K562 (cell line): ENCODE results near the gene RBPMS2. TPM values are rescaled to one million over a fixed set of nuclear protein-coding genes. Genes with fewer than 3 reads are reported as not detected.

Source experiments
- ATAC-seq: fragments of 200-7000 bp; cut with Tn5 transposase; 3 replicates; pipeline ENCODE4 v1.9.1; 2020; ENCODE audit warnings: moderate library complexity
- BruUV-seq: library from RNA; stranded (reverse); fragments of 400-500 nt; replicated peaks from 2 replicates; lab custom pipeline; 2021; lab: Mats Ljungman, UMichigan
- CTCF ChIA-PET: fragments of 300-600 bp; formaldehyde crosslinking; extraction: SDS; loops from one replicate; lab custom pipeline; 2021; ENCODE audit warnings: low intra/inter-chr PET ratio; lab: Yijun Ruan, JAX
- POLR2A ChIA-PET: fragments of 300-600, 350-650 bp; sonication (Branson Sonifier 250); formaldehyde crosslinking; extraction: SDS; loops from one replicate; lab custom pipeline; 2021; ENCODE audit warnings: antibody characterized with exemption, inconsistent platforms; lab: Yijun Ruan, JAX
- DNase-seq, 4 experiments: peaks; one replicate each; pipeline versions ENCODE4 v3.0.0 to v3.0.0-alpha.2; 2011 to 2018; ENCODE audit warnings: low spot score in 3 of 4, mixed read lengths in 3 of 4; ENCODE audit errors: extremely low read depth in 1 of 4
- FAIRE-seq: peaks from 2 replicates; lab custom pipeline; 2011; peaks lifted over from hg19 to GRCh38; lab: Jason Lieb, UNC
- H2AFZ ChIP-seq: 2 replicates; pipeline ENCODE4 v1.6.0; 2011; ENCODE audit warnings: low read depth, low read length, control low read depth, inconsistent platforms
- H3K27ac ChIP-seq: fragments of 200-600 bp; 3 replicates; pipeline ENCODE4 v1.8.0; 2011; ENCODE audit warnings: low read depth, mild to moderate bottlenecking, control low read depth, inconsistent platforms, low read length, moderate library complexity, mixed read lengths; ENCODE audit errors: extremely low read depth
- H3K27me3 ChIP-seq, 2 experiments: fragments of 300-600 bp in 1 of 2; 2 replicates in 1 of 2; 3 replicates in 1 of 2; pipeline versions ENCODE4 v1.6.0 to v1.8.0; 2011; ENCODE audit warnings: inconsistent platforms in 2 of 2, low read length in 2 of 2, mild to moderate bottlenecking in 1 of 2, mixed read lengths in 1 of 2, moderate library complexity in 1 of 2; ENCODE audit not compliant: control insufficient read depth in 2 of 2, insufficient read depth in 2 of 2
- H3K36me3 ChIP-seq: fragments of 300-600 bp; 3 replicates; pipeline ENCODE4 v1.8.0; 2011; ENCODE audit warnings: mild to moderate bottlenecking, low read length, inconsistent platforms; ENCODE audit not compliant: control insufficient read depth, insufficient read depth
- H3K4me1 ChIP-seq, 2 experiments: fragments of 200-600 bp in 1 of 2; replicated peaks in 1 of 2; 2 replicates in 1 of 2; 3 replicates in 1 of 2; pipeline versions ENCODE4 v1.5.1 to v1.8.0; 2011; ENCODE audit warnings: inconsistent platforms in 2 of 2, low read length in 2 of 2, mild to moderate bottlenecking in 1 of 2, mixed read lengths in 1 of 2, moderate library complexity in 1 of 2; ENCODE audit not compliant: control insufficient read depth in 2 of 2, insufficient read depth in 2 of 2
- H3K4me2 ChIP-seq: 2 replicates; pipeline ENCODE4 v1.6.1; 2011; ENCODE audit warnings: low read length, control low read depth, inconsistent platforms, mixed read lengths; ENCODE audit not compliant: insufficient read depth
- H3K4me3 ChIP-seq: fragments of 200-600 bp; sonication (generic), shearing (Covaris generic); 2 replicates; pipeline ENCODE4 v1.5.1; 2016; ENCODE audit warnings: control low read depth, inconsistent platforms
- H3K79me2 ChIP-seq: fragments of 200-600 bp; 3 replicates; pipeline ENCODE4 v1.8.0; 2011; ENCODE audit warnings: low read length, inconsistent platforms; ENCODE audit not compliant: control insufficient read depth, insufficient read depth
- H3K9ac ChIP-seq, 2 experiments: 2 replicates each; pipeline versions ENCODE4 v1.6.0 to v1.6.1; 2011; ENCODE audit warnings: low read depth in 2 of 2, low read length in 2 of 2, control low read depth in 1 of 2, inconsistent platforms in 1 of 2, mild to moderate bottlenecking in 1 of 2, mixed read lengths in 1 of 2; ENCODE audit not compliant: insufficient read depth in 1 of 2
- H3K9me1 ChIP-seq: one replicate; pipeline ENCODE4 v1.6.0; 2011; ENCODE audit warnings: inconsistent platforms, mild to moderate bottlenecking, low read length, moderate library complexity; ENCODE audit not compliant: control insufficient read depth, insufficient read depth
- H3K9me3 ChIP-seq: replicated peaks from 2 replicates; pipeline ENCODE4 v1.5.1; 2011; ENCODE audit warnings: low read depth, low read length, inconsistent platforms; ENCODE audit not compliant: control insufficient read depth, insufficient read depth
- H4K20me1 ChIP-seq: replicated peaks from 2 replicates; pipeline ENCODE4 v1.6.1; 2011; ENCODE audit warnings: low read length, inconsistent platforms, mixed read lengths; ENCODE audit not compliant: control insufficient read depth, insufficient read depth
- ARID2 ChIP-seq: fragments of 450-650 bp; IDR thresholded peaks from 2 replicates; pipeline ENCODE4 v1.6.1; 2017; ENCODE audit warnings: antibody characterized with exemption, mild to moderate bottlenecking
- BRD9 ChIP-seq: fragments of 450-650 bp; IDR thresholded peaks from 2 replicates; pipeline ENCODE4 v1.6.1; 2018; ENCODE audit warnings: low read depth; ENCODE audit not compliant: partially characterized antibody
- DIDO1 ChIP-seq: fragments of 450-650 bp; IDR thresholded peaks from 2 replicates; pipeline ENCODE4 v1.6.1; 2016; ENCODE audit warnings: low read depth, missing biosample characterization, missing genetic modification characterization
- MYBL2 ChIP-seq, 2 experiments: fragments of 450-650 bp in 1 of 2; sonication (generic) in 1 of 2; formaldehyde crosslinking in 1 of 2; IDR thresholded peaks; 2 replicates each; pipeline versions ENCODE4 v1.6.1 to v1.8.1; 2017 to 2022; ENCODE audit warnings: borderline replicate concordance in 1 of 2, inconsistent platforms in 1 of 2, low read depth in 1 of 2, mild to moderate bottlenecking in 1 of 2, missing genetic modification reagents in 1 of 2, moderate library complexity in 1 of 2
- NONO ChIP-seq, 2 experiments: fragments of 200-400 bp in 1 of 2; fragments of 450-650 bp in 1 of 2; formaldehyde crosslinking in 1 of 2; IDR thresholded peaks; 2 replicates each; pipeline ENCODE4 v1.6.1; 2017; ENCODE audit warnings: low read depth in 2 of 2, mild to moderate bottlenecking in 2 of 2, moderate library complexity in 2 of 2, low read length in 1 of 2
- NR2C1 ChIP-seq, 2 experiments: fragments of 450-650 bp; IDR thresholded peaks; 2 replicates each; pipeline ENCODE4 v1.6.1; 2017; ENCODE audit warnings: mild to moderate bottlenecking in 2 of 2, antibody characterized with exemption in 1 of 2, inconsistent platforms in 1 of 2, missing compliant biosample characterization in 1 of 2, missing genetic modification characterization in 1 of 2
- STAT5B ChIP-seq: fragments of 250-450 bp; sonication (Bioruptor Pico); IDR thresholded peaks from 2 replicates; pipeline ENCODE4 v1.8.0; 2021; ENCODE audit warnings: mild to moderate bottlenecking, inconsistent platforms
- ZNF445 ChIP-seq: fragments of 250-450 bp; sonication (Bioruptor Pico); IDR thresholded peaks from 2 replicates; pipeline ENCODE4 v1.4.0; 2020; ENCODE audit warnings: low read depth, mild to moderate bottlenecking, moderate library complexity
- WGBS: fragments of 100-300 bp; shearing (Covaris generic); methylation state at CpG from one replicate; pipeline ENCODE4 v1.1.6; 2016; ENCODE audit warnings: low coverage, mixed read lengths; ENCODE audit not compliant: insufficient coverage; ENCODE audit errors: missing lambda C conversion rate; 5-methylcytosine and 5-hydroxymethylcytosine counted together
- in situ Hi-C: fragments of 300-500 bp; cut with MboI; formaldehyde crosslinking; loops from 4 replicates; pipeline ENCODE4 v1.15.0; 2018; ENCODE audit warnings: inconsistent platforms, mixed read lengths
- intact Hi-C: fragments of 100-400 bp; cut with micrococcal nuclease; formaldehyde crosslinking; loops from 2 replicates; pipeline ENCODE4 v1.14.2; 2022
- polyA plus RNA-seq, 8 experiments: library from polyadenylated mRNA; depleted of rRNA in 4 of 8; stranded (reverse) in 5 of 8; unstranded in 3 of 8; fragments of >200 nt; fragmentation: Nextera tagmentation in 2 of 8; fragmentation: Illumina TruSeq in 1 of 8; extraction: Ambion mirVana in 2 of 8; extraction: Trizol in 1 of 8; gene quantifications; 2 replicates each; pipeline versions ENCODE4 v1.2.1 to v1.2.3, GENCODE V29; 2011 to 2014; ENCODE audit warnings: inconsistent platforms in 1 of 8, missing spikeins in 1 of 8
- total RNA-seq, 7 experiments: library from RNA; depleted of rRNA in 6 of 7; stranded (reverse); fragments of >200 nt in 6 of 7; fragmentation: Illumina TruSeq in 2 of 7; extraction: Trizol in 2 of 7; gene quantifications; 2 replicates each; pipeline versions ENCODE4 v1.2.1 to v1.2.3, GENCODE V29; 2011 to 2021; ENCODE audit warnings: low replicate concordance in 1 of 7

RBPMS2 gene
- total and polyA plus RNA-seq, 9 of the 15 experiments (the other 6 are each of a cell fraction or from before 2014, with no cell fraction given), result 0.11 to 2.6 (median 0.37) TPM; not detected in 1

GRCh38 chr15:64713592-64713991 lies 61.8 kb downstream of the RBPMS2 start:
- intact Hi-C loops (no loop called here), in situ Hi-C loops (no loop called here)
- H3K27ac ChIP-seq, result no peak overlapping the region
- 49% methylated on average over 6 of the region's 6 CpGs for WGBS
- ChIA-PET CTCF (no interaction called here), POLR2A (no interaction called here)
- H4K20me1 ChIP-seq, result no peaks in the 10 kb centered on the region
- no peak for DNase-seq
- no TSS peak for BruUV-seq
- no peaks in the 10 kb centered on the region for H3K9me3 ChIP-seq
- H3K9me1 ChIP-seq, result no peaks in the 10 kb centered on the region
- ATAC-seq, result no peak
- no peaks in the 10 kb centered on the region for H3K79me2 ChIP-seq
- no peaks in the 10 kb centered on the region for H3K27me3 ChIP-seq
- no peak overlapping the region for H3K4me3 ChIP-seq
- no peak overlapping the region for H3K4me2 ChIP-seq
- no peak overlapping the region for H2AFZ ChIP-seq
- H3K9ac ChIP-seq, result no peak overlapping the region
- no peak for TF ChIP-seq BRD9
- TF ChIP-seq NONO (IDR thresholded peaks at IDR 0.05; ENCODE audit: low read depth in 2 of 2, low read length in 1 of 2), result no peak
- TF ChIP-seq MYBL2 (IDR thresholded peaks at IDR 0.05; ENCODE audit: low read depth), result no peak
- TF ChIP-seq MYBL2 (CRISPR knock-in tag; IDR thresholded peaks at IDR 0.05; ENCODE audit: borderline replicate concordance), result no peak
- no peak for TF ChIP-seq NR2C1 (IDR thresholded peaks at IDR 0.05)
- no peak for TF ChIP-seq NR2C1 (tag; IDR thresholded peaks at IDR 0.05)
- no peak for TF ChIP-seq ZNF445
- no peak for TF ChIP-seq ARID2
- no peak for TF ChIP-seq STAT5B (CRISPR knock-in tag)
- no peak for TF ChIP-seq DIDO1 (tag)
- FAIRE-seq, result no peak
- H3K36me3 ChIP-seq, result no peaks in the 10 kb centered on the region
- peaks cover 0 to 7% of the 10 kb centered on the region in 2 experiments; a peak in 2 of 5 replicates for H3K4me1 ChIP-seq
